HUES6 (cell line): ENCODE data around the gene RFX2.

ENCODE experiments used
- H3K27ac ChIP-seq: 2 replicates; pipeline ENCODE4 v1.7.0; 2013; ENCODE audit warnings: low read depth, mild to moderate bottlenecking, low read length, inconsistent platforms
- H3K27me3 ChIP-seq: 2 replicates; pipeline ENCODE4 v1.6.1; 2013; ENCODE audit warnings: low read length; ENCODE audit not compliant: control insufficient read depth, insufficient read depth
- H3K36me3 ChIP-seq: 2 replicates; pipeline ENCODE4 v1.6.1; 2013; ENCODE audit warnings: low read length; ENCODE audit not compliant: control insufficient read depth, insufficient read depth
- H3K4me1 ChIP-seq: 2 replicates; pipeline ENCODE4 v1.6.1; 2013; ENCODE audit warnings: low read length; ENCODE audit not compliant: control insufficient read depth, insufficient read depth
- H3K4me3 ChIP-seq: 2 replicates; pipeline ENCODE4 v1.5.1; 2013; ENCODE audit warnings: low read depth, low read length
- H3K9ac ChIP-seq: one replicate; pipeline ENCODE4 v1.6.1; 2013; ENCODE audit warnings: mild to moderate bottlenecking, low read length
- H3K9me3 ChIP-seq: 2 replicates; pipeline ENCODE4 v1.6.1; 2013; ENCODE audit warnings: low read depth, low read length; ENCODE audit not compliant: control insufficient read depth, insufficient read depth

The RFX2 gene

DNA sequence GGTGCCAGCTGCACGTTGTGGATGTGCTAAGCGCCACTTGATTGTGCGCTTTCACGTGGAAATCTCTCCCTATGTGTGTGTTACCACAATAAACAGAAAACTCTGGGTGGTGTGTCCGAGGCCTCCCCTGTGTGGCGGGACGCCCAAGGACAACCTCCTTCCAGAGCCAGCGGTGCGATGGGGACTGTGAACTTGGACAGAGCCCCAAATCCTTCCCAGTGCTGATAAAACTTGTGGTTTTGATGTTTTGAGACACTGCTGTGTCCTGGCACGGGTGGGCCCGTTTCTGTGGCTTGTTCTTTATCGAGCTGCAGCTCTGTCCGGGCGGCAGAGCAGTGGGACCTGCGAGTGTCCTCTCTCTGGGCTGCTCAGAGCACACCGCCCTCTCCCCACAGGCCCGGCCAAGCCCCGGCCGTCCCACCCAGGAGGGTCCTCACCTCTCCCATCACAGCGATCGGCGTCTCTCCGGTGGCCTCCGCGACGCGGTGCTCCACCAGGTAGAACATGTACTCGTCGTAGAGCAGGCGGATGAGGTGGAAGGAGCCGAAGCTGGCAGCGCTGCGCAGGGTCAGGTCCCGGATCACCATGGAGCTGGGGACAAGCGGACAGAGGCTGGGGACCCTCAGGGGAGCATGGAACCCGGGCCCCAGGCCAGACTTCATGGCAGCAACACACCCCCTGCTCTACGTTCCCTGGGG, 113.5 kb downstream of the RFX2 start:
- peaks cover 6% of the 10 kb centered on the region; the same call in 1 of the 2 replicates for H3K4me1 ChIP-seq
- H3K27ac ChIP-seq, result no peak overlapping the region

DNA sequence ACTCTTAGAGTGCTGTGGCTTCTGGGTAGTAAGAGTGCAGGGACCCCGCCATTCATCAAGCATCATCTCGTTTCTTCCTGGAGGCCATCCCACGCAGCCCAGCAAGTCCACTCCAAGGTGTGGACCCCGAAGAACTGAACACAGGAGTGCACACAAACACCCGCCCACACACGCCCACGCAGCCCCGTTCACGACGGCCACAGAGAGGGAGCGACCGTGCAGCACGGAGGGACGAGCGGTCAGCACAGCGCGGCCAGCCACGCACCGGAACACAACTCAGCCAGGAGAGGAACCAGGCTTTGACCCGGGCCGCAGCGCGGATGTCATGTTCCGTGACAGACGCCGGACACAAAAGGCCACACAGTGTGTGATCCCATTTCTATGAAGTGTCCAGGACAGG, 114.2 kb downstream of the RFX2 start:
- no peak overlapping the region for H3K4me3 ChIP-seq
- no peak overlapping the region for H3K9ac ChIP-seq
- no peak overlapping the region for H3K27ac ChIP-seq
- no peaks in the 10 kb centered on the region for H3K27me3 ChIP-seq
- peaks cover 12% of the 10 kb centered on the region; the same call in 1 of the 2 replicates for H3K9me3 ChIP-seq
- H3K36me3 ChIP-seq, result 0 out of 2 replicates have a peak, but pooled peaks cover 4% of the 10 kb centered on the region
- H3K4me1 ChIP-seq, result peaks cover 6% of the 10 kb centered on the region; the same call in 1 of the 2 replicates

More for the DNA sequence above, 113.5 kb downstream of the RFX2 start:
- 0 out of 2 replicates have a peak, but pooled peaks cover 4% of the 10 kb centered on the region for H3K36me3 ChIP-seq
- H3K9ac ChIP-seq, result no peak overlapping the region
- H3K9me3 ChIP-seq, result peaks cover 10% of the 10 kb centered on the region; the same call in 1 of the 2 replicates
- no peak overlapping the region for H3K4me3 ChIP-seq
- no peaks in the 10 kb centered on the region for H3K27me3 ChIP-seq

DNA sequence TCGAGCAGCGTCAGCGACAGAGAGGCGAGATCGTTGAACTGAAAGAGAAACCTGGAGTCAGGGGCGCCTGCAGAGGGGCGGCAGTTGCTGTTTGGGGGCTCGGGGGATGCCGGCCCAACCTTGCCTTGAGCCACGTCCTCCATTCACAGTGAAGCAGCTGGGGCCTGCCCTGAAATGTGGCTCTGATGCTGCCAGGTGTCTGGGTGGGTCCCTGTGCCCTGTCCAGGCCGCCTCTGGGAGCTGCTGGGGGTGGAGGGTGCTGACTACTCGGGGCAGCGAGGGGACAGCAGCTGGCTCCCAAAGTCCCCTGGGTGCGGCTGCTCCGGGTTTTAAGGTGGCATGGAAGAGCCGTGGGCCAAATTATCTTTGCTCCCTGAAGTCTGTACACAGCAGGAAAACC, 114.7 kb downstream of the RFX2 start:
- H3K9me3 ChIP-seq, result peaks cover 10% of the 10 kb centered on the region; the same call in 1 of the 2 replicates
- H3K9ac ChIP-seq, result no peak overlapping the region
- H3K36me3 ChIP-seq, result 0 out of 2 replicates have a peak, but pooled peaks cover 4% of the 10 kb centered on the region
- no peak overlapping the region for H3K4me3 ChIP-seq
- peaks cover 6% of the 10 kb centered on the region; the same call in 1 of the 2 replicates for H3K4me1 ChIP-seq
- H3K27ac ChIP-seq, result no peak overlapping the region
- H3K27me3 ChIP-seq, result no peaks in the 10 kb centered on the region

DNA sequence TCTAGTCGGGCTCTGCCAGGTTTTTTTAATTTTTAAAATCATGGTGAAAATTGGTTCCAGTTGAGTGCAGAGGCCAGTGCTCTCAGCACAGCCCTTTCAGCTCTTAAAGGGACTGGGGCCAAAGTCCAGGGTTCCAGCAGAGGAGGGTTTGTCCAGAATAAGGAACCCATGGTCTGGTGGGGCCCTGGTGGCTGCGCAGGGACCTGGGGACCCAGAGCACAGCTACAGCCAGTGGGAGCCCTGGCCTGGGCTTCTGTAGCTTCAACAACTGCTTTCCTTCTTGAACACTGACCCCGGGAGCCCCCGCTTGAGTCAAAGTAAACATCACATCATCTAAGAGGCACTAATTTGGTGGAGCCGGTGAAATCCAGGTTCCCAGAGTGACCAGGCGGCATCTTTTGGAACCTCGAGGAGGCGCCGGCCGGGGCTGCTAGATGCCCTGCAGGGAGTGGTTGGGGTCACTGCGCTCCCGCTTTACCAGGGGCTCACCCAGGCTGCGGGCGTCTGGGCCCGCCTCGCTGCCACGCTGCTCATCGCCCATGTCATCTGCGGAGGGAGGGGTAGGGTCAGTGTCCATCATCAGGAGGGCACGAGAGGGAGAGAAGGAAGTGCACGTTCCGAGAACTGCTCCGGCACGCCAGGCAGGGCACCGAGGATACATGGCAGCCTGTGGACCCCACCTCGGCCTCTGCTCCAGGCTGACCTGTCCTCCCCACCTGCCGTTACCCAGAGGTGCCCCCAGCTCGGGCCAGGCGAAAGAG, 115.7 kb downstream of the RFX2 start:
- H3K27me3 ChIP-seq, result no peaks in the 10 kb centered on the region
- no peaks in the 10 kb centered on the region for H3K36me3 ChIP-seq
- no peak overlapping the region for H3K27ac ChIP-seq
- H3K4me3 ChIP-seq, result no peak overlapping the region
- no peak overlapping the region for H3K9ac ChIP-seq
- peaks cover 13% of the 10 kb centered on the region; the same call in 1 of the 2 replicates for H3K4me1 ChIP-seq
- 0 out of 2 replicates have a peak, but pooled peaks cover 4% of the 10 kb centered on the region for H3K9me3 ChIP-seq

DNA sequence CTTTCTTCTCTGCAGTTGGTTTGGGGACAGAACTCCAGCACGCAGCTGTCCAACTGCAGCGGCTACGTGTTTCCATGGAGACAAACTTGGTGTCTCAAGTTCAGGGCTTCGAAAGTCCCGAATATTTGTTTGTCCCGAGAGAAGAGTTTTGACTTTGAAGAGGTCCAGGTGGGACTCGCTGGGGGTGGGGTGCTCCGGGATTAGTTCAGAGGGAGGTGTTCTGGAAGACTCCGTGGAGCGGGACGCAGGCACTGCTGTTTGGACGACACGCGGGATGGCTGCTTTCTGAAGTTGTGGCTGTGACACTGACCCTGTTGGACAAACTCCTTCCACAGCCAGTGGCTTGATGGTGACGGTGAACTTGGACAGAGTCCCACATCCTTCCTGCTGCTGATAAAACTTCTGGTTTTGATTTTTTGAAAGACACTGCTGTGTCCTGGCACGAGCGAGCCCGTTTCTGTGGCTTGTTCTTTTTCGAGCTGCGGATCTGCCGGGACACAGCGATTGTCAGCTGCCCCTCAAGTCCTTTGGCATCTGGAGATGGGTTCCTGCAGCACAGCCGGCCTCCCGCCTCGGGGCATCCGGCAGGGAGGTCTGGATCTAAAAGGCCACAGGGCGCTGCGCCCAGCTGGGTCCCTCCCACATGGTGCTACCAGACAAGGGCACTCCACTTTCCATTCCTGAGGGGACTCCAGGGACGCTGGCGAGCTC, 116.5 kb downstream of the RFX2 start:
- Histone ChIP-seq H3K4me1 (peaks cover 13% of the 10 kb centered on the region; the same call in 1 of the 2 replicates), H3K9ac (no peak overlapping the region), H3K9me3 (0 out of 2 replicates have a peak, but pooled peaks cover 4% of the 10 kb centered on the region)

DNA sequence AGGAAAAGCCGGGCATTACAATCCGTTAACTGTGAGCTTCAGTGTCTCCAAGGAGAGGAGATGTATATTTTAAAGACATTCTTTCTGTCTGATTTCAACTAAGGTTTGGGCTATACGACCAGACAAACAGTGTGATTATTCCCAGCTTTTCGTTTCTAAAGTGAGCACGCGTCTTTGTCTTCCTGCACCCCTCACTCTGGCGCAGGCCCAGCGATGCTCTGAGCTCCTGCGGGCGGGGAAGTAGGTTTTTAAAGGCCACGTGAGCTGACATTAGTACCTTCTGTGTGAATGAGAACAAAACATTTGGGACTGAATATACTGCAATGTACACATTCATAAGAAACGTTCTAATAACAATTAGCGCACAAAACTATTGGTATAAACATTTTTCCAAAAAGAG, 117.1 kb downstream of the RFX2 start:
- Histone ChIP-seq H3K27ac (no peak overlapping the region), H3K4me3 (no peak overlapping the region), H3K36me3 (no peaks in the 10 kb centered on the region), H3K9ac (no peak overlapping the region), H3K27me3 (no peaks in the 10 kb centered on the region), H3K4me1 (peaks cover 13% of the 10 kb centered on the region; the same call in 1 of the 2 replicates), H3K9me3 (0 out of 2 replicates have a peak, but pooled peaks cover 4% of the 10 kb centered on the region)

More for the DNA sequence above, 116.5 kb downstream of the RFX2 start:
- no peaks in the 10 kb centered on the region for H3K36me3 ChIP-seq
- H3K27ac ChIP-seq, result no peak overlapping the region
- no peaks in the 10 kb centered on the region for H3K27me3 ChIP-seq
- no peak overlapping the region for H3K4me3 ChIP-seq

DNA sequence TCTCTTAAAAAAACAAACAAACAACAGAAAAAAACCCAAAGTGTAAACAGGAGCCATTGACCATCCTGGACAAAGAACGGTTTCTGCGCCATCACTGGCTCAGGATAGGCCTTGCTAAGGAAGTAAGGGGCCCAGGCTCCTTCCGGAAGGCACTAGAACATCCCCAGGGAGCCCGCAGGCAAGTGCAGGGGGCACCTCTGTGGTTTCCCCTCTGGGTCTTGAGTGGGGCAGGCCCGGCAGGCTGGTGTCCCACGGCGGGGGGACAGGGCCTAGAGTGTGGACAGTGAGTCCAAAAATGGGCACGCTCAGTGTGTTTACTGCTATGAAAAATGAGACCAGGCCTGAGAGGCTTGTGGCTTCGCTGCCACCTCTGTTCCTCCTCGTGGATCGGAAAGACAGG, 117.5 kb downstream of the RFX2 start:
- no peaks in the 10 kb centered on the region for H3K27me3 ChIP-seq
- peaks cover 13% of the 10 kb centered on the region; the same call in 1 of the 2 replicates for H3K4me1 ChIP-seq
- 0 out of 2 replicates have a peak, but pooled peaks cover 4% of the 10 kb centered on the region for H3K9me3 ChIP-seq
- H3K4me3 ChIP-seq, result no peak overlapping the region
- H3K9ac ChIP-seq, result no peak overlapping the region
- H3K36me3 ChIP-seq, result no peaks in the 10 kb centered on the region
- H3K27ac ChIP-seq, result no peak overlapping the region

DNA sequence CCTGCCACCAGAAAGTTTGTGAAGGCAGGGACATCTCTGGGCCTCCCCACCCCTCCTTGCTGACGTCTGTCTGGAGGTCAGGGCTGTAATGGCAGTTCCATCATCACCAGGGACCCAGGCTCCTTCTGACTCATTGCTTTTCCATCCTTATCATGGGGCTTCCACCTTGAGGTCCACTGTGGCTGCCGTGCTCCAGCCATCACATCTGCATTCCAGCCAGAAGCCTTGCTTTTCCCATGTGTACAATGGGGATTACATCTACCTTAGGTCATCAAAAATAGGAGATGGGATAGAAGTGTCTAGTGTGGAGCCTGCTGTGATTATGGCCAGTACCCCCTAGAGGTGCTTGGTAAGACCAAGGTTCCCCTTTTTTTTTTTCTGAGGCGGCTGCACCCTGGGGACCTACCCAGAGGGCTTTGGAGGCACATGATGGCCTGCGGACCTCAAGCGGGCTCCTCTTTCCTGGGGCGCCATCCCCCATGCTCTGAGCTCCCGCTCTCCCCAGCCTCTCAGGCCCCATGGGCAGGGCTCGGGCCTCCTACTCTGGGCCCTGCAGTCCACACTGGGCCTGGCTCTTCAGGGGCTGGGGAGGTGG, 119.0 kb downstream of the RFX2 start:
- H3K4me1 ChIP-seq, result peaks cover 16% of the 10 kb centered on the region; the same call in 1 of the 2 replicates
- H3K36me3 ChIP-seq, result no peaks in the 10 kb centered on the region
- H3K9me3 ChIP-seq, result 0 out of 2 replicates have a peak, but pooled peaks cover 4% of the 10 kb centered on the region
- no peak overlapping the region for H3K27ac ChIP-seq
- no peak overlapping the region for H3K4me3 ChIP-seq
- no peaks in the 10 kb centered on the region for H3K27me3 ChIP-seq
- no peak overlapping the region for H3K9ac ChIP-seq

DNA sequence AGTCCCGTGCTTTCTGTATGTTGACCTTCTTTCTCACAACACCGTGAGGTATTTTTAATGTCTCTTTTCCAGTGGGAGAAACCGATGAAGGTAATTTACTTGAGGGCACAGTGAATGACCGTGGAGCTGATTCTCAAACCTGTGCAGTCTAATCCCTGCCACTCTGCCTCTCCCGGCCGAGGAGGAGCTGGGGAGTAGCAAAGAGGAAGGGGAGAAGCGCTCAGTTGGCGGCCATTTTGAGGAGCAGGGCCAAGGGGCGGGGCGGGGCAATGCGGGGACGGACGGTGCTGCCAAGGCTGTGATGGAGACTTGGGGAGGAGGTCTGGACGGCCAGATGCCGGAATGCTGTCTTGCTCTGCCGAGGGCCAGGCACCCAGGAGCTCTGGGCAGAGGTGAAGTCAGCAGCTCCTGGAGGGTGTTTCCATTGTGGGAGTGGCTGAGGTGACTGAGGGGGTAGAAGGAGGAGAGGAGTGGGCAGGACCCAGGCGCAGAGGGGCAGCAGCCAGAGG, 120.0 kb downstream of the RFX2 start:
- H3K36me3 ChIP-seq, result no peaks in the 10 kb centered on the region
- H3K27ac ChIP-seq, result no peak overlapping the region
- H3K4me3 ChIP-seq, result peak overlapping the region; percentile 36; the same call in 1 of the 2 replicates
- peaks cover 18% of the 10 kb centered on the region; the same call in 1 of the 2 replicates for H3K4me1 ChIP-seq
- no peaks in the 10 kb centered on the region for H3K27me3 ChIP-seq
- H3K9me3 ChIP-seq, result 0 out of 2 replicates have a peak, but pooled peaks cover 4% of the 10 kb centered on the region
- H3K9ac ChIP-seq, result no peak overlapping the region
